C4-2B (cell line): ENCODE data around the gene ARHGEF12.

Source experiments
- H3K27ac ChIP-seq: fragments of 450-650 bp; 2 replicates; pipeline ENCODE4 v1.5.1; 2017
- CTCF ChIP-seq: fragments of 450-650 bp; conservative IDR thresholded peaks from 2 replicates; pipeline ENCODE4 v1.5.1; 2017; ENCODE audit warnings: mild to moderate bottlenecking
- ZFX ChIP-seq: fragments of 450-650 bp; IDR thresholded peaks from 2 replicates; pipeline ENCODE4 v1.6.1; 2017

ARHGEF12 gene

GRCh38 chr11:120505801-120506425 is 169.7 kb downstream of the ARHGEF12 start:
- TF ChIP-seq CTCF (no peak), ZFX (no peak)
- no peak overlapping the region for H3K27ac ChIP-seq

- TF ChIP-seq CTCF (no peak), ZFX (no peak)
- H3K27ac ChIP-seq: no peak overlapping the region
Observed at GRCh38 chr11:120509346-120510053, 173.3 kb downstream of the ARHGEF12 start.

- no peak overlapping the region for H3K27ac ChIP-seq
- no peak for TF ChIP-seq ZFX
- no peak for TF ChIP-seq CTCF
Observed at GRCh38 chr11:120510406-120511115, 174.3 kb downstream of the ARHGEF12 start.

- H3K27ac ChIP-seq: no peak within 1 kb of the TSS
- TF ChIP-seq ZFX (no peak), CTCF (peak; percentile 95)
Observed at GRCh38 chr11:120511116-120511819, 175.1 kb downstream of the ARHGEF12 start, which contains the start of gene GRIK4. Gene GRIK4 (plus strand): TSS chr11:120511748. CDS start chr11:120660319, 148,571 bp downstream.

GRCh38 chr11:120511820-120512738 is 175.9 kb downstream of the ARHGEF12 start:
- TF ChIP-seq CTCF: no peak
- no peak for TF ChIP-seq ZFX
- no peak overlapping the region for H3K27ac ChIP-seq

GRCh38 chr11:120512739-120513435 is 176.7 kb downstream of the ARHGEF12 start:
- TF ChIP-seq ZFX: no peak
- no peak; the same call in 1 of the 2 replicates for TF ChIP-seq CTCF
- no peak overlapping the region for H3K27ac ChIP-seq
